Measurements from ENCODE around the gene COX4I1.

- TF ChIP-seq POLR2A (IDR thresholded peaks at IDR 0.05; ENCODE audit: low read depth, low read length) (no peak), POLR2AphosphoS5 (IDR thresholded peaks at IDR 0.05; ENCODE audit: low read depth, low read length) (no peak), TAF1 (IDR thresholded peaks at IDR 0.05; ENCODE audit: low read depth, low read length) (no peak), PAX5 (IDR thresholded peaks at IDR 0.05; ENCODE audit: insufficient read depth, low read length, severe bottlenecking) (no peak), POU2F2 (IDR thresholded peaks at IDR 0.05; ENCODE audit: low read depth, low read length) (no peak)
Measured at GRCh38 chr16:85783441-85783840, 16.1 kb upstream of the COX4I1 start.
